Activated B cell treated with CpG ODN at 0.5 μM for 24 hours (primary cell): Measurements from ENCODE around the gene GRIN3A. TPM values are rescaled to one million over a fixed set of nuclear protein-coding genes. Genes with fewer than 3 reads are reported as not detected.

Experiments
- ATAC-seq: fragments of 200-7000 bp; cut with Tn5 transposase; one replicate; pipeline ENCODE4 v1.10.0; 2021; ENCODE audit warnings: low read depth, mild to moderate bottlenecking, moderate library complexity
- CTCF ChIA-PET: fragments of 350-600 bp; sonication (Branson Sonifier 250); formaldehyde crosslinking; loops from one replicate; lab custom pipeline; 2021; ENCODE audit warnings: antibody characterized with exemption; lab: Charles Lee
- POLR2A ChIA-PET: fragments of 350-600 bp; sonication (Branson Sonifier 250); formaldehyde crosslinking; loops from one replicate; lab custom pipeline; 2021; ENCODE audit warnings: antibody characterized with exemption; lab: Charles Lee
- DNase-seq: peaks from one replicate; pipeline ENCODE4 v3.0.0; 2022
- H3K27ac Mint-ChIP-seq: one replicate; pipeline ENCODE4 v1.8.0; 2020; ENCODE audit warnings: mixed read lengths
- H3K27me3 Mint-ChIP-seq: one replicate; pipeline ENCODE4 v1.8.0; 2021; ENCODE audit warnings: mixed read lengths
- H3K36me3 Mint-ChIP-seq: one replicate; pipeline ENCODE4 v1.8.0; 2021; ENCODE audit warnings: low read depth, mixed read lengths
- H3K4me1 Mint-ChIP-seq: one replicate; pipeline ENCODE4 v1.8.0; 2021; ENCODE audit warnings: mixed read lengths
- H3K4me3 Mint-ChIP-seq: one replicate; pipeline ENCODE4 v1.8.0; 2020; ENCODE audit warnings: mild to moderate bottlenecking, mixed read lengths
- H3K9me3 Mint-ChIP-seq: one replicate; pipeline ENCODE4 v1.8.0; 2020; ENCODE audit warnings: mixed read lengths
- CTCF ChIP-seq: fragments of 200-600 bp; IDR thresholded peaks from one replicate; pipeline ENCODE4 v1.8.0; 2022; ENCODE audit warnings: antibody characterized with exemption, mild to moderate bottlenecking
- intact Hi-C: fragments of 100-400 bp; cut with micrococcal nuclease; formaldehyde crosslinking; loops from one replicate; pipeline ENCODE4 v1.15.1; 2024
- total RNA-seq: library from RNA; stranded (reverse); gene quantifications from 2 replicates; pipeline ENCODE4 v1.2.3, GENCODE V29; 2022

GRIN3A gene
- total RNA-seq, 1 donor from 2014 or later = not detected

- H3K4me3 Mint-ChIP-seq = no peak overlapping the region
- H3K9me3 Mint-ChIP-seq = no peaks in the 10 kb centered on the region
- H3K36me3 Mint-ChIP-seq = no peaks in the 10 kb centered on the region
- no peaks in the 10 kb centered on the region for H3K4me1 Mint-ChIP-seq
- POLR2A ChIA-PET = no interaction called here
- ATAC-seq (no peak), DNase-seq (no peak)
- no peak overlapping the region for H3K27ac Mint-ChIP-seq
- CTCF ChIA-PET = no interaction called here
- intact Hi-C loops = no loop called here
- TF ChIP-seq CTCF = no peak
- H3K27me3 Mint-ChIP-seq = no peaks in the 10 kb centered on the region
These were observed 108.8 kb downstream of the GRIN3A start for GRCh38 chr9:101629636-101630035.

DNA sequence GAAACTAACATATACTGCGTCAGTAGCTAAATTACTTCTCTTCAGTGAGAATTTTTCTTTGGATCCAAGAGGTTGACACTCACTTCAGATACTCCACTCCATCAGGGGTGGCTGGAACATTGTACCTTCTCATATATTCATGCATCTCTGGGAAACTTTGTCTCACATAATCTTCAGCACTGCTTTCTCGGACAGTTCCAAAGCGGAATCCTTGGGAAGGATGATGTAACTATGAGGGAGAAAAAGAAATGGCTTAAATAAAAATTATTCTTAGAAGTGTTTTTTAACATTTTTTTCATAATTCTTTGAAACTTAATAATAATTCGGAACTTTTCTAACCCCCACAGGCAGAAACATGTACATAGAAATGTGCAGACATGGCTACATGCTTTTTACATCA, 110.3 kb downstream of the GRIN3A start:
- ChIA-PET POLR2A (no interaction called here), CTCF (no interaction called here)
- Mint-ChIP-seq H3K27ac (no peak overlapping the region), H3K9me3 (no peaks in the 10 kb centered on the region), H3K36me3 (no peaks in the 10 kb centered on the region), H3K4me1 (no peaks in the 10 kb centered on the region), H3K27me3 (no peaks in the 10 kb centered on the region), H3K4me3 (no peak overlapping the region)
- TF ChIP-seq CTCF = no peak
- DNase-seq (no peak), ATAC-seq (no peak)
- intact Hi-C loops = no loop called here

DNA sequence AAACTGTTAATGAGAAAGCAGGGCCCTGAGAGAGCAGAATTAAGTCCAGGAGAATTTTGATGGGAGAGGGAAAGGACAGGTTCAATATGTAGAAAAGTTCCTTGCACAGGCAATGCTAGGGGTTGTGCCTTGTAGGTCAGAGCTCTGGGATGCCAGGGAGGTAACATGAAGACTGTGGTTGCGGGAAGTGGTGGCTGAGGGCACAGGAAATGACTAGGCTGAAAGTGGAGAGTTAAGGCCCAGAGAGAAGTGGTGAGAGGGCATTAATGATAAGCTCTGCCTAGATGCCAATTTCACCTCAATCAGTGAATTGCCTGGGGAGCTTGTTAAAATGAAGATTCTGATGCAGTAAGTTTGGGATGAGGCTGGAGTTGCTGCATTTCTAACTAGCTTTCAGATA, 112.2 kb downstream of the GRIN3A start:
- H3K9me3 Mint-ChIP-seq = no peaks in the 10 kb centered on the region
- no peak overlapping the region for H3K27ac Mint-ChIP-seq
- ATAC-seq = no peak
- POLR2A ChIA-PET = no interaction called here
- no peak for TF ChIP-seq CTCF
- CTCF ChIA-PET = no interaction called here
- peaks cover 2% of the 10 kb centered on the region for H3K27me3 Mint-ChIP-seq
- H3K4me1 Mint-ChIP-seq = no peaks in the 10 kb centered on the region
- intact Hi-C loops = no loop called here
- H3K4me3 Mint-ChIP-seq = no peak overlapping the region
- DNase-seq = no peak
- H3K36me3 Mint-ChIP-seq = no peaks in the 10 kb centered on the region

- no peaks in the 10 kb centered on the region for H3K36me3 Mint-ChIP-seq
- H3K4me1 Mint-ChIP-seq = no peaks in the 10 kb centered on the region
- intact Hi-C loops = no loop called here
- H3K9me3 Mint-ChIP-seq = no peaks in the 10 kb centered on the region
- DNase-seq (no peak), ATAC-seq (no peak)
- TF ChIP-seq CTCF = no peak
- peaks cover 2% of the 10 kb centered on the region for H3K27me3 Mint-ChIP-seq
- ChIA-PET CTCF (no interaction called here), POLR2A (no interaction called here)
- H3K4me3 Mint-ChIP-seq = no peak overlapping the region
- H3K27ac Mint-ChIP-seq = no peak overlapping the region
These were observed 112.6 kb downstream of the GRIN3A start for GRCh38 chr9:101625876-101626275.

DNA sequence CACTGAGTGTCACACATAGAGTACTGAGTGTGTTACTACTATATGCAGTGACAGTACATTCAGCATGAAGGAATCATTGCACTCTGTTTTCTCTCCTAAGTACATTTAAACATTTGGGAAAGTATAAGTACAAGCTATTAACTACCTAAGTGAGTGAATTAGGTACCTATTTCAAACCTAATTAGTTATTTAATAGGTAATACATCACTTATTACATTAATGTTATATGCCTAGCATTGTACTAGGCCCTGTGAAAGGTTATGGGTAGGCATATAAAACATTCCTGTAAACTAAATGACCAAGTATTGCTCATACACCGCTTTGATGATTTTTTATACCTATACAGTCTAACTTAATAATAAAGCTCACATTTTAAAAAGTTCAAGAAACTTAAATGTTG, 118.0 kb downstream of the GRIN3A start:
- Mint-ChIP-seq H3K27ac (no peak overlapping the region), H3K4me1 (no peaks in the 10 kb centered on the region), H3K9me3 (no peaks in the 10 kb centered on the region), H3K36me3 (no peaks in the 10 kb centered on the region), H3K4me3 (no peak overlapping the region), H3K27me3 (peaks cover 4% of the 10 kb centered on the region)
- CTCF ChIA-PET = no interaction called here
- intact Hi-C loops = no loop called here
- DNase-seq (no peak), ATAC-seq (no peak)
- no peak for TF ChIP-seq CTCF
- POLR2A ChIA-PET = no interaction called here
